ENCODE measurements around the gene LOXL1.

DNA sequence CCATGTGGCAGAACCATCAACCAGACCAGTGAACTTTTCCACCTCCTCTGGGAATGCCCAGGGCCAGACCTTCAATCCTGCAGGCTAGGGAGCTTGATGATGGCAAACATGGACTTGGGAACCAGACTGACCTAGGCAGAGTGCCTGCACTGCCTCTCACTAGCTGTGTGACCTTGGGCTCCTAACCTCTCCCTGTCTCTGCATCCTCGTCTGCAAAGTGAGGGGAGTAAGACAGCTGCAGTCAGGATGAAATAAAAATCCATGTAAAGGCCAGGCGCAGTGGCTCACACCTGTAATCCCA, 17.5 kb upstream of the LOXL1 start:
- TF ChIP-seq, protein P1, sequence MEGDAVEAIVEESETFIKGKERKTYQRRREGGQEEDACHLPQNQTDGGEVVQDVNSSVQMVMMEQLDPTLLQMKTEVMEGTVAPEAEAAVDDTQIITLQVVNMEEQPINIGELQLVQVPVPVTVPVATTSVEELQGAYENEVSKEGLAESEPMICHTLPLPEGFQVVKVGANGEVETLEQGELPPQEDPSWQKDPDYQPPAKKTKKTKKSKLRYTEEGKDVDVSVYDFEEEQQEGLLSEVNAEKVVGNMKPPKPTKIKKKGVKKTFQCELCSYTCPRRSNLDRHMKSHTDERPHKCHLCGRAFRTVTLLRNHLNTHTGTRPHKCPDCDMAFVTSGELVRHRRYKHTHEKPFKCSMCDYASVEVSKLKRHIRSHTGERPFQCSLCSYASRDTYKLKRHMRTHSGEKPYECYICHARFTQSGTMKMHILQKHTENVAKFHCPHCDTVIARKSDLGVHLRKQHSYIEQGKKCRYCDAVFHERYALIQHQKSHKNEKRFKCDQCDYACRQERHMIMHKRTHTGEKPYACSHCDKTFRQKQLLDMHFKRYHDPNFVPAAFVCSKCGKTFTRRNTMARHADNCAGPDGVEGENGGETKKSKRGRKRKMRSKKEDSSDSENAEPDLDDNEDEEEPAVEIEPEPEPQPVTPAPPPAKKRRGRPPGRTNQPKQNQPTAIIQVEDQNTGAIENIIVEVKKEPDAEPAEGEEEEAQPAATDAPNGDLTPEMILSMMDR (conservative IDR thresholded peaks at IDR 0.05; ENCODE audit: low read depth, low read length), result no peak
- TF ChIP-seq EZH2phosphoT487 (IDR thresholded peaks at IDR 0.05; ENCODE audit: borderline replicate concordance, low read length), result no peak

Data from PC-3 (cell line).